Measurements from ENCODE around the gene SEMA4D. TPM values are rescaled to one million over a fixed set of nuclear protein-coding genes. Genes with fewer than 3 reads are reported as not detected.

Gene SEMA4D
- total and polyA plus RNA-seq, 2 experiments from 2014 or later: 9.4 to 10.4 TPM

DNA sequence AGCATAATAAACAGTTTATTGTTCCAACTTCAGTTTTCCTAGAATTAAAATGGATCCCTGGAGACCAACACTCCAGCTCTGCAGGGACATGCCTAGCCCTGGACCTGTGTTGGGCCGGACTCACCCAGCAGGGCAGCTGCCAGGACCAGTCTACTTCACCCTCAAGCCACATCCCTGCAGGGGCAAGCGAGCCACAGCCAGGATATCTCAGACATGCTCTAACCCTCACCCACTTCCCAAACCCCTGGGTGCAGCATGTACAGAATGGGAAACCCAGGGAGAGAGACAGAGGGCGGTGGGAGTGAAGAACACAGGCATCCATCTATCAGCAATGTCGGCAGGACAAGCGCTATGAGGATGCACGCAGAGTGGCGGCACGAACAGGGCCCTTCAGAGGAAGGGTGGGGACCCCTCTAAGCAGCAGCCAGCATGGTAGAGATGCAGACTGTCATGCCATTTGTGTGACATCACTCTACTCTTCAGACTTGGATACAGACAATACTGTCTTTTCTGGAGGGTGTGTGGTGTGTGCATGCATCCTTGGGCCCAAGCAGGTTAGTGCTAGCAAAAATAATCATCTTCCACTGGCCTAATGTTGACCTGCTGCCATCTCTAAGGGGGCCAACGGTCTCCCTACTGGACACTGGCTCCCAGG lies 83.1 kb downstream of the SEMA4D start:
- peaks cover 9% of the 10 kb centered on the region for H3K4me1 ChIP-seq (ENCODE audit: insufficient read depth)
- H3K4me3 ChIP-seq: no peak overlapping the region
- TF ChIP-seq EZH2 (IDR thresholded peaks at IDR 0.05; ENCODE audit: borderline replicate concordance): no peak
- TF ChIP-seq EZH2phosphoT487 (IDR thresholded peaks at IDR 0.05; ENCODE audit: low read depth, severe bottlenecking, unreplicated experiment): no peak
- TF ChIP-seq, protein P1, sequence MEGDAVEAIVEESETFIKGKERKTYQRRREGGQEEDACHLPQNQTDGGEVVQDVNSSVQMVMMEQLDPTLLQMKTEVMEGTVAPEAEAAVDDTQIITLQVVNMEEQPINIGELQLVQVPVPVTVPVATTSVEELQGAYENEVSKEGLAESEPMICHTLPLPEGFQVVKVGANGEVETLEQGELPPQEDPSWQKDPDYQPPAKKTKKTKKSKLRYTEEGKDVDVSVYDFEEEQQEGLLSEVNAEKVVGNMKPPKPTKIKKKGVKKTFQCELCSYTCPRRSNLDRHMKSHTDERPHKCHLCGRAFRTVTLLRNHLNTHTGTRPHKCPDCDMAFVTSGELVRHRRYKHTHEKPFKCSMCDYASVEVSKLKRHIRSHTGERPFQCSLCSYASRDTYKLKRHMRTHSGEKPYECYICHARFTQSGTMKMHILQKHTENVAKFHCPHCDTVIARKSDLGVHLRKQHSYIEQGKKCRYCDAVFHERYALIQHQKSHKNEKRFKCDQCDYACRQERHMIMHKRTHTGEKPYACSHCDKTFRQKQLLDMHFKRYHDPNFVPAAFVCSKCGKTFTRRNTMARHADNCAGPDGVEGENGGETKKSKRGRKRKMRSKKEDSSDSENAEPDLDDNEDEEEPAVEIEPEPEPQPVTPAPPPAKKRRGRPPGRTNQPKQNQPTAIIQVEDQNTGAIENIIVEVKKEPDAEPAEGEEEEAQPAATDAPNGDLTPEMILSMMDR (IDR thresholded peaks at IDR 0.05; ENCODE audit: poor library complexity): no peak
- H3K27ac ChIP-seq: no peak overlapping the region
- H3K9me3 ChIP-seq (ENCODE audit: low read depth): no peaks in the 10 kb centered on the region
- no peaks in the 10 kb centered on the region for H3K79me2 ChIP-seq
- H3K36me3 ChIP-seq (replicated peaks; ENCODE audit: insufficient read depth, low read depth): no peaks in the 10 kb centered on the region
- H4K20me1 ChIP-seq (ENCODE audit: insufficient read depth, poor library complexity, severe bottlenecking): no peaks in the 10 kb centered on the region
- H3K9me2 ChIP-seq (replicated peaks; ENCODE audit: insufficient read depth): no peaks in the 10 kb centered on the region
- 95% methylated on average over 9 of the region's 9 CpGs for WGBS (ENCODE audit: low lambda C conversion rate, missing lambda C conversion rate)
- DNase-seq (ENCODE audit: low spot score): no peak
- H3K27me3 ChIP-seq: no peaks in the 10 kb centered on the region
- H3K4me2 ChIP-seq: no peak overlapping the region
- H2AFZ ChIP-seq: no peak overlapping the region

DNA sequence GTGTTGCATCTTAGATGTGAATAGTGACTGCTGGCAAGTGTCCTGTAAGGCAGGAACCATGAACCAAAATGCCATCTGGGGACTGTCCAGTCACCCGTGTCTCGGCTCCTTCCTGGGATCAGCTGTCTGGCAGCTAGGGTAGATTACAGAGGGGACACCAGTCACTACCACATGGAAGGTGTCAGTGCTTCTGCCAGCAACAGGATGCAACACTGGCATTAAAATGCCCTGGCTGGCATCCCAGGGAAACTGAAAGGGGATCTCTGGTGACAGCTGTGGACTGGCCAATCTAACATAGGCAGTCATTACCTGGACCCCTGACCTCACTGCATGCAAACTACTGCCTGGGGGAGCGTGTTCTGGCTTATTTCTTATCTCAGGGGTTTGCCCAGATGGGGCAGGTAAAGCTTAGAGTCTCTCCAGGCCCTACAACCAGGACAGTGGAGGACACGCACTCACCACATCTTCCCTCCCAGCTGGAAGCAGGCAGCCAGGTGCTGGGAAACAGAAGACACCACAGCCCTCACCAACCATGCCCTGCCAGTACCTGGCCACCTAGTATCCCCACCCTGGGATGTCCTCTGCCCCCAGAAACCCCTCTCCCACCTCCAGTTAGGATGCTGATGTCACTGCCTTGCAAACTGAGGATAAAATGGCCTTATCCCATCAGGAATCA lies 83.8 kb downstream of the SEMA4D start:
- H3K36me3 ChIP-seq (replicated peaks; ENCODE audit: insufficient read depth, low read depth): no peaks in the 10 kb centered on the region
- H3K27ac ChIP-seq: no peak overlapping the region
- DNase-seq (ENCODE audit: low spot score): no peak
- no peak for TF ChIP-seq EZH2 (IDR thresholded peaks at IDR 0.05; ENCODE audit: borderline replicate concordance)
- TF ChIP-seq, protein P1 (IDR thresholded peaks at IDR 0.05; ENCODE audit: poor library complexity): no peak
- TF ChIP-seq EZH2phosphoT487 (IDR thresholded peaks at IDR 0.05; ENCODE audit: low read depth, severe bottlenecking, unreplicated experiment): no peak
- H3K9me3 ChIP-seq (ENCODE audit: low read depth): no peaks in the 10 kb centered on the region
- H3K4me2 ChIP-seq: no peak overlapping the region
- no peaks in the 10 kb centered on the region for H3K79me2 ChIP-seq
- H3K27me3 ChIP-seq: no peaks in the 10 kb centered on the region
- H3K4me1 ChIP-seq (ENCODE audit: insufficient read depth): peaks cover 9% of the 10 kb centered on the region
- WGBS (ENCODE audit: low lambda C conversion rate, missing lambda C conversion rate): 95% methylated on average over 4 of the region's 4 CpGs
- H4K20me1 ChIP-seq (ENCODE audit: insufficient read depth, poor library complexity, severe bottlenecking): no peaks in the 10 kb centered on the region
- H3K9me2 ChIP-seq (replicated peaks; ENCODE audit: insufficient read depth): no peaks in the 10 kb centered on the region
- no peak overlapping the region for H2AFZ ChIP-seq
- H3K4me3 ChIP-seq: no peak overlapping the region

GRCh38 chr9:89412951-89413350 lies 85.0 kb downstream of the SEMA4D start:
- Histone ChIP-seq H3K27me3 (no peaks in the 10 kb centered on the region), H3K79me2 (no peaks in the 10 kb centered on the region), H3K36me3 (replicated peaks; ENCODE audit: insufficient read depth, low read depth) (no peaks in the 10 kb centered on the region), H3K4me3 (no peak overlapping the region), H4K20me1 (ENCODE audit: insufficient read depth, poor library complexity, severe bottlenecking) (no peaks in the 10 kb centered on the region), H3K27ac (no peak overlapping the region), H3K9me2 (replicated peaks; ENCODE audit: insufficient read depth) (no peaks in the 10 kb centered on the region), H3K9me3 (ENCODE audit: low read depth) (no peaks in the 10 kb centered on the region), H2AFZ (no peak overlapping the region), H3K4me2 (no peak overlapping the region), H3K4me1 (ENCODE audit: insufficient read depth) (no peaks in the 10 kb centered on the region)
- DNase-seq (ENCODE audit: low spot score): no peak
- TF ChIP-seq EZH2 (IDR thresholded peaks at IDR 0.05; ENCODE audit: borderline replicate concordance): no peak
- no peak for TF ChIP-seq EZH2phosphoT487 (IDR thresholded peaks at IDR 0.05; ENCODE audit: low read depth, severe bottlenecking, unreplicated experiment)
- TF ChIP-seq, protein P1 (IDR thresholded peaks at IDR 0.05; ENCODE audit: poor library complexity): no peak
- 63% methylated on average over 4 of the region's 4 CpGs for WGBS (ENCODE audit: low lambda C conversion rate, missing lambda C conversion rate)
